Heart left ventricle (tissue), 16 donors: ENCODE measurements around the gene CDC20B. TPM values are rescaled to one million over a fixed set of nuclear protein-coding genes. Genes with fewer than 3 reads are reported as not detected.
"Not testable (repeated sequence)": the region's sequence is repeated elsewhere in the genome, so short reads cannot be mapped to it uniquely, and the experiment has no call there.

Experiments
- ATAC-seq, 4 donors: fragments of 200-7000 bp; cut with Tn5 transposase; one replicate each; pipeline ENCODE4 v1.9.1; 2020 to 2022; ENCODE audit warnings: moderate library complexity in 4 of 4, mild to moderate bottlenecking in 3 of 4, moderate number of reproducible peaks in 1 of 4
- DNase-seq, 5 donors: peaks; one replicate each; pipeline ENCODE4 v3.0.0-alpha.2; 2020
- H3K27ac ChIP-seq, 12 donors: fragments of 200-600 bp; sonication (generic) in 4 of 12; one replicate each; pipeline versions ENCODE4 v1.5.0 to v1.8.0; 2016 to 2022; ENCODE audit warnings: mild to moderate bottlenecking in 2 of 12
- H3K27me3 ChIP-seq, 9 donors: fragments of 200-600 bp; sonication (generic) in 2 of 9; one replicate each; pipeline versions ENCODE4 v1.5.1 to v1.8.0; 2016 to 2022; ENCODE audit warnings: mild to moderate bottlenecking in 3 of 9
- H3K36me3 ChIP-seq, 9 donors: fragments of 200-600 bp; sonication (generic) in 2 of 9; one replicate each; pipeline versions ENCODE4 v1.5.0 to v1.8.0; 2018 to 2022; ENCODE audit warnings: mild to moderate bottlenecking in 2 of 9
- H3K4me1 ChIP-seq, 12 donors: fragments of 200-600 bp; sonication (generic) in 4 of 12; one replicate each; pipeline versions ENCODE4 v1.5.0 to v1.8.0; 2016 to 2022; ENCODE audit warnings: mild to moderate bottlenecking in 3 of 12
- H3K4me3 ChIP-seq, 12 donors: fragments of 200-600 bp; sonication (generic) in 4 of 12; one replicate each; pipeline versions ENCODE4 v1.5.0 to v1.8.0; 2017 to 2022; ENCODE audit warnings: mild to moderate bottlenecking in 9 of 12, moderate library complexity in 4 of 12
- H3K9me3 ChIP-seq, 12 donors: fragments of 200-600 bp; sonication (generic) in 4 of 12; one replicate each; pipeline versions ENCODE4 v1.5.0 to v1.8.0; 2016 to 2022; ENCODE audit warnings: mild to moderate bottlenecking in 1 of 12
- POLR2A ChIP-seq, 2 donors: fragments of 450-650 bp; IDR thresholded peaks; one replicate each; pipeline ENCODE4 v1.6.1; 2017; ENCODE audit warnings: antibody characterized with exemption in 2 of 2, mild to moderate bottlenecking in 2 of 2, moderate library complexity in 2 of 2
- WGBS, 4 donors: extraction: QIAGEN DNeasy Blood & Tissue Kit in 2 of 4; methylation state at CpG; one replicate each; pipeline versions ENCODE4 v1.1.5 to v1.1.7; 2013 to 2018; 5-methylcytosine and 5-hydroxymethylcytosine counted together
- intact Hi-C, 10 donors: fragments of 100-400 bp; cut with DNase I; formaldehyde crosslinking; loops; one replicate each; pipeline versions ENCODE4 v1.11.1 to v1.14.2; 2022
- polyA plus RNA-seq, 2 donors: library from polyadenylated mRNA; stranded (reverse); fragments of 200-250 nt; gene quantifications; one replicate each; pipeline ENCODE4 v1.2.3, GENCODE V29; 2013
- total RNA-seq, 9 donors: library from RNA; depleted of rRNA in 2 of 9; stranded (reverse); fragments of >200 nt in 2 of 9; fragmentation: NEBNext Ultra II Directional in 3 of 9; extraction: Animal tissue kit (Norgen Biotek cat#: 25700) in 3 of 9; gene quantifications; one replicate each; pipeline versions ENCODE4 v1.1.0 to v1.2.4, GENCODE V29; 2016 to 2023
- TF ChIP-seq, protein P1 (sequence below), 12 donors: fragments of 200-600 bp; sonication (generic) in 4 of 12; IDR thresholded peaks; one replicate each; pipeline versions ENCODE4 v1.5.0 to v1.8.0; 2018 to 2022; ENCODE audit warnings: antibody characterized with exemption in 12 of 12, mild to moderate bottlenecking in 5 of 12
- donor health status: ischemic (EF 13 %, LVEDD 7.1; RV severe dilation, severe dysfunction).
- donor health status: healthy with polysubstance abuse.
- donor health status: DM: no; HTN: yes; CAD: no.
- donor health status: DM: no; HTN: no; CAD: no.
- donor health status: ischemic (EF 25% LVEDD 6.9; RV normal size, moderate dysfunction).
- donor health status: ischemic (EF 25% LVEDD 5.7; RV mildly dilated, moderate dysfunction).
- donor health status: healthy.
- donor health status: DM: yes; HTN: yes; CAD: no.
- donor health status: ischemic (EF 35%, LVEDD 5.7; RV mildly dilated, moderate dysfunction).
- donor health status: nonischemic (EF 11% LVEDD 7.7; RV severe dilation, severe dysfunction).
- donor health status: DM: yes; HTN: yes; CAD: no.
- donor health status: PGD.
- donor health status: ischemic (EF 29% LVEDD 5.4; RV normal size, mild dysfunction).
- donor health status: nonischemic (EF 23%, LVEDD 6.1; RV moderate dilation, normal function).

Gene CDC20B
- total and polyA plus RNA-seq, 11 donors: not detected

DNA sequence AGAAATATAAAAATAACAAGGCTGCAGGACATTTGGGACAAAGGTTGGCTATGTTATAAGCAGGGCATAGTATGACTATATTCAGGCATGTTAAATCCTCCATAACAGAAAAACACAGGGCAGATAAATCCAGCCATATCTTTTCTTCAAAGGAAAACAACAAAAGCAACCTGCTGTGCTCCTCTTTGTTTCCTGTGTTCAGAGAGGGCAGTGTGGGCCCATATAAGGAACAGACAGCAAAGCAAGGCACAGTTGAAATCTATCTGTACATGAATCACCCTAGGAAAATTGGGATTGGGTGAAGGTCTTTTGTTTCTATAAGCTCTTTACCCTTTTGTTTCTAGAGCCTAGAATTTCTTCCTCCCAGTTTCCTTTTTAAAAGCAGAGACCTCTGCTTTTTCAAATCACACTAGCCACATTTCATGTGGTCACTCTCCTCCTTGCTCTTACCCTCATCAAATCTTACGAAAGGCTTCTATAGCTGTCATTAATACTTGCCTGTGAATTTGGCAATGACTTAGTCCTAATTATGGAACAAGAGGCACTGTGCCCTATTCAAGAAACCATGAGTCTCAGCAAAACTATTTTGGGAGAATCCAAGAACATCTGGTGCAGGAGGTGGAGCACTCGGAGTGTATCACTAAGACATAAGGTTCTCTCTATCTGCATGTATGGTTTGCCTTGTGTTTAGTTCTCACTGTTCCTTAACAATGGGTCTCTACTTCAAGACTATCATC lies 68.8 kb downstream of the CDC20B start:
- Histone ChIP-seq H3K27me3 (peaks cover 0 to 9% (median 0%) of the 10 kb centered on the region in 9 donors), H3K9me3 (peaks cover 0 to 6% (median 0%) of the 10 kb centered on the region in 12 donors), H3K36me3 (no peaks in the 10 kb centered on the region), H3K4me1 (peaks cover 0 to 5% (median 0%) of the 10 kb centered on the region in 12 donors), H3K4me3 (peak overlapping the region in 1 of 12 donors; percentile 51), H3K27ac (peak overlapping the region in 1 of 12 donors; percentile 56)
- intact Hi-C loops: no loop called here
- ATAC-seq: no peak
- no peak for TF ChIP-seq POLR2A (IDR thresholded peaks at IDR 0.05)
- TF ChIP-seq, protein P1, sequence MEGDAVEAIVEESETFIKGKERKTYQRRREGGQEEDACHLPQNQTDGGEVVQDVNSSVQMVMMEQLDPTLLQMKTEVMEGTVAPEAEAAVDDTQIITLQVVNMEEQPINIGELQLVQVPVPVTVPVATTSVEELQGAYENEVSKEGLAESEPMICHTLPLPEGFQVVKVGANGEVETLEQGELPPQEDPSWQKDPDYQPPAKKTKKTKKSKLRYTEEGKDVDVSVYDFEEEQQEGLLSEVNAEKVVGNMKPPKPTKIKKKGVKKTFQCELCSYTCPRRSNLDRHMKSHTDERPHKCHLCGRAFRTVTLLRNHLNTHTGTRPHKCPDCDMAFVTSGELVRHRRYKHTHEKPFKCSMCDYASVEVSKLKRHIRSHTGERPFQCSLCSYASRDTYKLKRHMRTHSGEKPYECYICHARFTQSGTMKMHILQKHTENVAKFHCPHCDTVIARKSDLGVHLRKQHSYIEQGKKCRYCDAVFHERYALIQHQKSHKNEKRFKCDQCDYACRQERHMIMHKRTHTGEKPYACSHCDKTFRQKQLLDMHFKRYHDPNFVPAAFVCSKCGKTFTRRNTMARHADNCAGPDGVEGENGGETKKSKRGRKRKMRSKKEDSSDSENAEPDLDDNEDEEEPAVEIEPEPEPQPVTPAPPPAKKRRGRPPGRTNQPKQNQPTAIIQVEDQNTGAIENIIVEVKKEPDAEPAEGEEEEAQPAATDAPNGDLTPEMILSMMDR (IDR thresholded peaks at IDR 0.05): no peak
- no peak for DNase-seq
- WGBS, 4 donors: 69 to 85% (median 75%) methylated on average over 2 of the region's 2 CpGs

DNA sequence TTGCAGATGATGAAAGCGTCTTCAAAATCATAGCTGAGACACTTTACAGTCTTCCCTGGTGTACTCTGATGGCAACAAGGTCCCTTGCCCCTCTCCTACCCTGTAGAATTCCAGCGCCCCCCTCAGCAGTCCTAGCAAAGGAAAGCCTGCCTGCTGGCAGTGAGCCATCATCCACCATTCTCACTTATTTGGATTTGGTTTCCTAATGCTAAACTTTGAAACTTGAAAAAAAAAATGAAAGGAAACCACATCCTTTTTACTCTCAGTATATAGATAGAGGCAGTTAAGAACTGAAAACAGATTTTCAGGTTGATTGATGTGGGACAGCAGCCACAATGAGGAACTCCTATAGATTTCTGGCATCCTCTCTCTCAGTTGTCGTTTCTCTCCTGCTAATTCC lies 70.6 kb downstream of the CDC20B start, which contains the start of gene GZMA:
TSS of gene GZMA (plus strand) at position 299 of the 400 bp plus-strand sequence. CDS start at position 336, 37 bp downstream.
- no peak for TF ChIP-seq POLR2A (IDR thresholded peaks at IDR 0.05)
- TF ChIP-seq, protein P1 (IDR thresholded peaks at IDR 0.05): no peak
- Histone ChIP-seq H3K4me1 (peaks cover 0 to 5% (median 0%) of the 10 kb centered on the region in 12 donors), H3K9me3 (peaks cover 0 to 9% (median 0%) of the 10 kb centered on the region in 12 donors), H3K4me3 (peak within 1 kb of the TSS in 2 of 12 donors; percentile 6 to 51), H3K36me3 (no peaks in the 10 kb centered on the region), H3K27me3 (no peaks in the 10 kb centered on the region), H3K27ac (peak within 1 kb of the TSS in 1 of 12 donors; percentile 64)
- intact Hi-C loops: no loop called here
- ATAC-seq (no peak), DNase-seq (no peak)
- WGBS, 4 donors: 55 to 66% (median 61%) methylated on average over 3 of the region's 3 CpGs

DNA sequence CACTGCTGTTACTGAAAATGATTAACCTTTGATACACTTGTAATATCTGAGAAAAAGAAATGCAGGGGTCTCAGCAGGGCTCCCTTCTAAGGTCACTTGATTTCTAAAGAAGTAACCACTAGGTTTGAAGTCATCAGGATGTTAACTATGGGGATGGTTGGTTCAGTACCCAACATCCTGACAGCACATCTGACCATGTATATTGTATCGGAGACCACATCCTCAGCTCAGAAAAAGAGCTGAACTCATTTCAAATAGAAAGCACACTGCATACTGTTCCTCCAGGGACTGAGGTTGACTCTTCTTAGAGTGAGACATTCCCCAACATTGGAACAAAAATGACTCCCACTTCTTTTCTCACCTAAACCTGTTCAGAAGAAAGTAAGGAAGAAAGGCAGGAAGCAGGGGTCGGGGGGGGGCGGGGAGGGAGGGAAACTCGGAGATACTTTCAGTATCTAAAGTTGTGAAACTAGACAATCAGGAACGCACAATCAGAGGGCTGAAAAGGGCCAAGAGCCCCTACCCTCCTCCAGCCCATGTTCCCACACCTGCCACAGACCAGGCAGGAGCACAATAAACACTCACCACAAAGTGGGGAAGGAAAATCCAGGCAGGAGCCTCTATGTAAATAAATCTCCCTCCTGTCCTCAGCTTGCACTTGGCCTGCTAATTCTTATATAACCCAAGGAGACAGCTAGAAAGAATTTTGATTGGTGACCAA lies 71.3 kb downstream of the CDC20B start:
- DNase-seq: no peak
- Histone ChIP-seq H3K9me3 (peaks cover 0 to 9% (median 0%) of the 10 kb centered on the region in 12 donors), H3K27me3 (no peaks in the 10 kb centered on the region), H3K27ac (peak overlapping the region in 1 of 12 donors; percentile 64), H3K4me3 (peak overlapping the region in 1 of 12 donors; percentile 51), H3K36me3 (no peaks in the 10 kb centered on the region), H3K4me1 (peaks cover 0 to 5% (median 0%) of the 10 kb centered on the region in 12 donors)
- TF ChIP-seq POLR2A (IDR thresholded peaks at IDR 0.05): no peak
- TF ChIP-seq, protein P1 (IDR thresholded peaks at IDR 0.05): no peak
- ATAC-seq: no peak
- intact Hi-C loops: no loop called here
- WGBS, 4 donors: 58 to 66% (median 64%) methylated on average over 5 of the region's 5 CpGs

DNA sequence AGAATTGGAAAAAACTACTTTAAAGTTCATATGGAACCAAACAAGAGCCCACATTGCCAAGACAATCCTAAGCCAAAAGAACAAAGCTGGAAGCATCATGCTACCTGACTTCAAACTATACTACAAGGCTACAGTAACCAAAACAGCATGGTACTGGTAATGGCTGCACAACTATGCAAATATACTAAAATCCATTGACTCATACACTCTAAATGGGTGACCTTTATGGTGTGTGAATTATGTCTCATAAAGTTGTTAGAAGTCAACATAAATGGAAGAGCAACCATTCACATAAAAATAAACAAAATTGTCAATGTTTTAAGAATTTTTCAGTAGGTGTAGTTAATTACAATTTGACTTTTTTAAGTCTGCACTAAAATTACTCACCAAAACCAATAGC lies 71.8 kb downstream of the CDC20B start:
- ATAC-seq, DNase-seq, H3K36me3 ChIP-seq, H3K9me3 ChIP-seq, intact Hi-C loops, H3K27me3 ChIP-seq, H3K4me1 ChIP-seq, H3K4me3 ChIP-seq: not testable (repeated sequence)
- peak overlapping the region in 1 of 12 donors; percentile 64 for H3K27ac ChIP-seq
